Calu3 (cell line): Measurements from ENCODE around the gene EPDR1. TPM values are rescaled to one million over a fixed set of nuclear protein-coding genes. Genes with fewer than 3 reads are reported as not detected.

Experiments used
- BruUV-seq: library from RNA; stranded (reverse); fragments of 400-500 nt; replicated peaks from 2 replicates; lab custom pipeline; 2021; lab: Mats Ljungman, UMichigan
- CTCF ChIA-PET: fragments of 300-600 bp; sonication (Branson Sonifier 250); formaldehyde crosslinking; loops from one replicate; lab custom pipeline; 2022; ENCODE audit warnings: antibody characterized with exemption; lab: Charles Lee
- DNase-seq: peaks from one replicate; pipeline ENCODE4 v3.0.0; 2022
- H3K27ac Mint-ChIP-seq: one replicate; pipeline ENCODE4 v1.8.0; 2022; ENCODE audit warnings: mixed read lengths; ENCODE audit not compliant: unreplicated experiment
- H3K27me3 Mint-ChIP-seq: one replicate; pipeline ENCODE4 v1.8.0; 2022; ENCODE audit warnings: mixed read lengths; ENCODE audit not compliant: unreplicated experiment
- H3K36me3 Mint-ChIP-seq: one replicate; pipeline ENCODE4 v1.8.0; 2022; ENCODE audit warnings: mild to moderate bottlenecking, moderate library complexity, mixed read lengths; ENCODE audit not compliant: insufficient read depth, unreplicated experiment
- H3K4me1 Mint-ChIP-seq: one replicate; pipeline ENCODE4 v1.8.0; 2022; ENCODE audit warnings: mild to moderate bottlenecking, low read depth, mixed read lengths; ENCODE audit not compliant: unreplicated experiment
- H3K4me3 Mint-ChIP-seq: one replicate; pipeline ENCODE4 v1.8.0; 2022; ENCODE audit warnings: mild to moderate bottlenecking, low read depth, moderate library complexity, mixed read lengths; ENCODE audit not compliant: unreplicated experiment
- H3K9me3 Mint-ChIP-seq: one replicate; pipeline ENCODE4 v1.8.0; 2022; ENCODE audit warnings: low read depth, mixed read lengths; ENCODE audit not compliant: unreplicated experiment
- intact Hi-C: fragments of 100-400 bp; cut with micrococcal nuclease; formaldehyde crosslinking; loops from one replicate; pipeline ENCODE4 v1.10.0; 2022; ENCODE audit not compliant: unreplicated experiment
- total RNA-seq: library from RNA; stranded (reverse); gene quantifications from 2 replicates; pipeline ENCODE4 v1.2.3, GENCODE V29; 2022
- TF ChIP-seq, protein P1 (sequence below): fragments of 200-600 bp; IDR thresholded peaks from one replicate; pipeline ENCODE4 v1.8.0; 2022; ENCODE audit warnings: antibody characterized with exemption; ENCODE audit not compliant: unreplicated experiment

The EPDR1 gene
- total RNA-seq, 1 experiment from 2014 or later = 60.5 TPM

DNA sequence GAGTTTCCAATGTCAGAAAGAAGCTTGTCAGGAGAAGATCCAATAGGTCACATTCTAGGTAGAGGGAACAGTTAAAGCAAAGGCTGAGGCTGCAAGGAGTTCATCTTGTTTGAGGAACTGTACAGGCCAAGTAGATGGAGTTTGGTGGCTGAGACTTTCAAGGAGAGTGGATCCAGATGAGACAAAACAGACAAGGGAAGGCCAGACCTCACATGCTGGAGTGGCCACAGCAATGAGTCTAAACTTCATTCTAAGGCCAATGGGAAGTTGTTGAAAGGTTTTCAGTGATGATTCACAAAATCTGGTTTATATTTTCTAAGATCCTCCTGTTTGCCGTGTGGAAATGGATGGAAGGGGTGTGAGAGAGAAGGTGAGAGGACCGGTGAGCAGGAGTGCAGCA is 40.0 kb downstream of the EPDR1 start:
- Mint-ChIP-seq H3K4me1 (no peaks in the 10 kb centered on the region), H3K27ac (no peak overlapping the region), H3K36me3 (no peaks in the 10 kb centered on the region), H3K27me3 (no peaks in the 10 kb centered on the region), H3K4me3 (no peak overlapping the region), H3K9me3 (no peaks in the 10 kb centered on the region)
- no peak for DNase-seq
- CTCF ChIA-PET = no interaction called here
- TF ChIP-seq, protein P1, sequence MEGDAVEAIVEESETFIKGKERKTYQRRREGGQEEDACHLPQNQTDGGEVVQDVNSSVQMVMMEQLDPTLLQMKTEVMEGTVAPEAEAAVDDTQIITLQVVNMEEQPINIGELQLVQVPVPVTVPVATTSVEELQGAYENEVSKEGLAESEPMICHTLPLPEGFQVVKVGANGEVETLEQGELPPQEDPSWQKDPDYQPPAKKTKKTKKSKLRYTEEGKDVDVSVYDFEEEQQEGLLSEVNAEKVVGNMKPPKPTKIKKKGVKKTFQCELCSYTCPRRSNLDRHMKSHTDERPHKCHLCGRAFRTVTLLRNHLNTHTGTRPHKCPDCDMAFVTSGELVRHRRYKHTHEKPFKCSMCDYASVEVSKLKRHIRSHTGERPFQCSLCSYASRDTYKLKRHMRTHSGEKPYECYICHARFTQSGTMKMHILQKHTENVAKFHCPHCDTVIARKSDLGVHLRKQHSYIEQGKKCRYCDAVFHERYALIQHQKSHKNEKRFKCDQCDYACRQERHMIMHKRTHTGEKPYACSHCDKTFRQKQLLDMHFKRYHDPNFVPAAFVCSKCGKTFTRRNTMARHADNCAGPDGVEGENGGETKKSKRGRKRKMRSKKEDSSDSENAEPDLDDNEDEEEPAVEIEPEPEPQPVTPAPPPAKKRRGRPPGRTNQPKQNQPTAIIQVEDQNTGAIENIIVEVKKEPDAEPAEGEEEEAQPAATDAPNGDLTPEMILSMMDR = no peak
- BruUV-seq = no TSS peak
- intact Hi-C loops = no loop called here

DNA sequence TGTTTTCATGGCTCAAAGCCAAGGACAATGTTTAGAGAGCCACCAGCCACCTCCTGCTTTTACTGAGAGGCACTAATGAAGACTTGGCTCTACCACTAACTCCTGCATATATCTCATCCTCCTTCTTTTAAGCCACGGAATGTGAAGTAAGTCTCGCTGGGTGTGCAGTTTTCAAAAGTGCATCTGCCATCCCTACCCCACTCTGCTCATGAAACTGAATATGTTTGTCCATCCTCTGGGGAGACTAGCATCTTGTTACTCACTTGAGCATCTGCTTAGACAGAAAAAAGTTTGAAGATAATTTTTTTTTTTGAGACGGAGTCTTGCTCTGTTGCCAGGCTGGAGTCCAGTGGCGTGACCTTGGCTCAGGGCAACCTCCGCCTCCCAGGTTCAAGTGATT is 40.8 kb downstream of the EPDR1 start:
- BruUV-seq = no TSS peak
- TF ChIP-seq, protein P1 = no peak
- no peaks in the 10 kb centered on the region for H3K4me1 Mint-ChIP-seq
- intact Hi-C loops = no loop called here
- DNase-seq = no peak
- H3K27ac Mint-ChIP-seq = no peak overlapping the region
- H3K4me3 Mint-ChIP-seq = no peak overlapping the region
- H3K27me3 Mint-ChIP-seq = no peaks in the 10 kb centered on the region
- H3K9me3 Mint-ChIP-seq = no peaks in the 10 kb centered on the region
- CTCF ChIA-PET = no interaction called here
- no peaks in the 10 kb centered on the region for H3K36me3 Mint-ChIP-seq

DNA sequence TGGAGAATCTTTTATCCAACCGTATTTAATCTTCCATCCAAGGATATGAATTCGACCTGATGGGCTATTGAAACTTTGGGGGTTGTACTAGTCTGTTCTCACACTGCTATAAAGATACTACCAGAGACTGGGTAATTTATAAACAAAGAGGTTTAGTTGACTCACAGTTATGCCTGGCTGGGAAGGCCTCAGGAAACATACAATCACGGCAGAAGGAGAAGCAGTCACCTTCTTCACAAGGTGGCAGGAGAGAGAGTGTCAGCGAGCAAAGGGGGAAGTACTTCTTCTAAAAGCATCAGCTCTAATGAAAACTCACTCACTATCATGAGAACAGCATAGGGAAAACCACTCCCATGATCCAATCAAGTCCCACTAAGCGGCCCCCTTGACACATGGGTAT is 43.8 kb downstream of the EPDR1 start:
- H3K9me3 Mint-ChIP-seq = no peaks in the 10 kb centered on the region
- no peaks in the 10 kb centered on the region for H3K36me3 Mint-ChIP-seq
- no peak overlapping the region for H3K27ac Mint-ChIP-seq
- no peaks in the 10 kb centered on the region for H3K27me3 Mint-ChIP-seq
- H3K4me1 Mint-ChIP-seq = no peaks in the 10 kb centered on the region
- CTCF ChIA-PET = no interaction called here
- TF ChIP-seq, protein P1 = no peak
- DNase-seq = no peak
- no TSS peak for BruUV-seq
- intact Hi-C loops = no loop called here
- no peak overlapping the region for H3K4me3 Mint-ChIP-seq

DNA sequence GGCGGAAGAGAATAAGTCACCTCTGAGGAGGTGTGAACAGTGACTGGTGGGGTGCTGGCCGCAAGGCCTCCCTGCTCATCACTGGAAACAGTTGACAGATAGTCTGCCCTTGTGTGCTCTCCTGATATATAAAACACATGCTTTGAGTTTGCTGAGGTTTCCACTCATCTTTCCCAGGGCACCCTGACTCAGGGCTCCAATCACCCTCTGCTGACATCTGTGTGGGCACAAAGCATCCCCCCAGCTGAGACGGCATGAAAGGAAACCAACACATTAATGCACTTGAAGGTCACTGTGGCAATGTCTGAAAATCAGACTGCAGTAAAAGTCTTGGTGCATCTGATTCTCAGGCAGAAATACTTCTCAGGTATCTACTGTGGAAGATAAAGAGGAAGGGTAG is 49.8 kb downstream of the EPDR1 start:
- Mint-ChIP-seq H3K4me1 (no peaks in the 10 kb centered on the region), H3K9me3 (no peaks in the 10 kb centered on the region), H3K36me3 (no peaks in the 10 kb centered on the region), H3K4me3 (no peak overlapping the region), H3K27me3 (no peaks in the 10 kb centered on the region), H3K27ac (no peak overlapping the region)
- no TSS peak for BruUV-seq
- TF ChIP-seq, protein P1 = no peak
- CTCF ChIA-PET = no interaction called here
- DNase-seq = no peak
- intact Hi-C loops = no loop called here
